SK-N-SH (cell line): Measurements from ENCODE around the gene FRMPD4. TPM values are rescaled to one million over a fixed set of nuclear protein-coding genes. Genes with fewer than 3 reads are reported as not detected.

ENCODE experiments used
- CTCF ChIA-PET: fragments of 300-600, 350-600 bp; formaldehyde crosslinking; extraction: SDS; loops from one replicate; lab custom pipeline; 2021; lab: Yijun Ruan, JAX
- POLR2A ChIA-PET: fragments of 350-600 bp; sonication (Branson Sonifier 250); formaldehyde crosslinking; extraction: SDS; loops from one replicate; lab custom pipeline; 2020; ENCODE audit warnings: antibody characterized with exemption, inconsistent platforms; lab: Yijun Ruan, JAX
- DNase-seq: peaks from one replicate; pipeline ENCODE4 v3.0.0; 2012
- H2AFZ ChIP-seq: fragments of 200-600 bp; sonication (generic); 2 replicates; pipeline ENCODE4 v1.8.1; 2016; ENCODE audit warnings: antibody characterized with exemption, mild to moderate bottlenecking, low read depth
- H3F3A ChIP-seq: fragments of 200-600 bp; sonication (generic); replicated peaks from 2 replicates; pipeline ENCODE3; 2016; ENCODE audit warnings: antibody characterized with exemption, mild to moderate bottlenecking; ENCODE audit not compliant: insufficient read depth
- H3K27ac ChIP-seq, 2 experiments: fragments of 200-500 bp in 1 of 2; fragments of 200-600 bp in 1 of 2; sonication (Bioruptor generic) in 1 of 2; sonication (generic), shearing (Covaris generic) in 1 of 2; 2 replicates each; pipeline versions ENCODE4 v1.5.1 to v1.6.1; 2014 to 2016; ENCODE audit warnings: low read depth in 2 of 2, inconsistent platforms in 1 of 2, low read length in 1 of 2, mild to moderate bottlenecking in 1 of 2, mixed read lengths in 1 of 2
- H3K27me3 ChIP-seq: fragments of 200-600 bp; sonication (generic), shearing (Covaris generic); 2 replicates; pipeline ENCODE4 v1.6.1; 2016; ENCODE audit warnings: mixed run types; ENCODE audit not compliant: insufficient read depth
- H3K36me3 ChIP-seq, 2 experiments: fragments of 200-500 bp in 1 of 2; fragments of 200-600 bp in 1 of 2; sonication (Bioruptor generic) in 1 of 2; sonication (generic) in 1 of 2; replicated peaks in 1 of 2; 2 replicates each; pipeline versions ENCODE3 to v1.5.1; 2014 to 2016; ENCODE audit warnings: low read length in 1 of 2, mild to moderate bottlenecking in 1 of 2; ENCODE audit not compliant: insufficient read depth in 2 of 2, control insufficient read depth in 1 of 2
- H3K4me1 ChIP-seq, 2 experiments: fragments of 200-500 bp in 1 of 2; fragments of 200-600 bp in 1 of 2; sonication (Bioruptor generic) in 1 of 2; sonication (generic), shearing (Covaris generic) in 1 of 2; 2 replicates each; pipeline versions ENCODE4 v1.5.1 to v1.6.1; 2014 to 2016; ENCODE audit warnings: low read depth in 1 of 2, low read length in 1 of 2, mixed run types in 1 of 2; ENCODE audit not compliant: insufficient read depth in 2 of 2, control insufficient read depth in 1 of 2
- H3K4me2 ChIP-seq: fragments of 200-600 bp; sonication (generic), shearing (Covaris generic); 2 replicates; pipeline ENCODE4 v1.6.1; 2017; ENCODE audit warnings: mixed run types
- H3K4me3 ChIP-seq, 2 experiments: fragments of 200-500 bp in 1 of 2; fragments of 200-600 bp in 1 of 2; sonication (Bioruptor generic) in 1 of 2; sonication (generic), shearing (Covaris generic) in 1 of 2; 2 replicates each; pipeline versions ENCODE4 v1.5.1 to v1.8.1; 2014 to 2016; ENCODE audit warnings: low read depth in 2 of 2, inconsistent platforms in 1 of 2, low read length in 1 of 2, mild to moderate bottlenecking in 1 of 2, mixed read lengths in 1 of 2, moderate library complexity in 1 of 2
- H3K79me2 ChIP-seq: fragments of 200-600 bp; sonication (generic); 2 replicates; pipeline ENCODE4 v1.8.1; 2017; ENCODE audit warnings: mild to moderate bottlenecking; ENCODE audit not compliant: insufficient read depth
- H3K9ac ChIP-seq: fragments of 200-600 bp; sonication (generic); 2 replicates; pipeline ENCODE4 v1.6.1; 2017; ENCODE audit warnings: mixed run types
- H3K9me2 ChIP-seq: fragments of 200-600 bp; sonication (generic); 2 replicates; pipeline ENCODE4 v1.6.1; 2017; ENCODE audit warnings: mixed run types
- H3K9me3 ChIP-seq: fragments of 200-600 bp; sonication (generic); 2 replicates; pipeline ENCODE4 v1.6.1; 2017; ENCODE audit warnings: mixed run types, mild to moderate bottlenecking, moderate library complexity
- H4K20me1 ChIP-seq: fragments of 200-600 bp; sonication (generic); 2 replicates; pipeline ENCODE4 v1.6.1; 2017; ENCODE audit warnings: mild to moderate bottlenecking, mixed run types; ENCODE audit not compliant: insufficient read depth
- CHD2 ChIP-seq: fragments of 150-350 bp; IDR thresholded peaks from 2 replicates; pipeline ENCODE4 v1.6.1; 2018; ENCODE audit warnings: low read length; ENCODE audit not compliant: partially characterized antibody
- EP300 ChIP-seq, 2 experiments: IDR thresholded peaks; 2 replicates each; pipeline versions ENCODE4 v1.4.0 to v1.6.1; 2012; ENCODE audit warnings: borderline replicate concordance in 1 of 2, low read depth in 1 of 2, low read length in 1 of 2
- FOSL2 ChIP-seq: IDR thresholded peaks from 2 replicates; pipeline ENCODE4 v1.4.0; 2012; ENCODE audit warnings: low read depth, mild to moderate bottlenecking, moderate library complexity, borderline replicate concordance
- FOXM1 ChIP-seq: IDR thresholded peaks from 2 replicates; pipeline ENCODE4 v1.4.0; 2012; ENCODE audit warnings: low read depth, mild to moderate bottlenecking
- JUND ChIP-seq: IDR thresholded peaks from 2 replicates; pipeline ENCODE4 v1.4.0; 2012
- MXI1 ChIP-seq: IDR thresholded peaks from 2 replicates; pipeline ENCODE4 v1.6.1; 2012; ENCODE audit warnings: mild to moderate bottlenecking, low read depth, low read length, improper control_type of control experiment
- NFIC ChIP-seq: IDR thresholded peaks from 2 replicates; pipeline ENCODE4 v1.4.0; 2012; ENCODE audit warnings: borderline replicate concordance
- NRF1 ChIP-seq: IDR thresholded peaks from 2 replicates; pipeline ENCODE4 v1.6.1; 2012; ENCODE audit warnings: low read depth, mild to moderate bottlenecking, low read length
- RAD21 ChIP-seq: IDR thresholded peaks from 2 replicates; pipeline ENCODE4 v1.6.1; 2012; ENCODE audit warnings: mild to moderate bottlenecking, low read length
- RFX5 ChIP-seq: IDR thresholded peaks from 2 replicates; pipeline ENCODE4 v1.6.1; 2012; ENCODE audit warnings: mild to moderate bottlenecking, improper control_type of control experiment, low read length
- SIN3A ChIP-seq: IDR thresholded peaks from 2 replicates; pipeline ENCODE4 v1.6.1; 2012; ENCODE audit warnings: low read depth, mild to moderate bottlenecking, low read length, moderate library complexity, borderline replicate concordance
- SMC3 ChIP-seq: IDR thresholded peaks from 2 replicates; pipeline ENCODE4 v1.6.1; 2012; ENCODE audit warnings: low read depth, low read length, improper control_type of control experiment
- TEAD4 ChIP-seq: IDR thresholded peaks from 2 replicates; pipeline ENCODE4 v1.4.0; 2012; ENCODE audit warnings: mild to moderate bottlenecking, borderline replicate concordance; ENCODE audit not compliant: insufficient read depth
- WGBS: methylation state at CpG from one replicate; pipeline ENCODE4 v1.1.6; 2017; ENCODE audit warnings: low lambda C conversion rate; 5-methylcytosine and 5-hydroxymethylcytosine counted together
- polyA plus RNA-seq, 3 experiments: library from polyadenylated mRNA; depleted of rRNA; stranded (reverse); fragments of >200 nt; gene quantifications; 2 replicates each; pipeline ENCODE4 v1.2.3, GENCODE V29; 2012
- TF ChIP-seq, protein P1 (sequence below): IDR thresholded peaks from 2 replicates; pipeline ENCODE4 v1.4.0; 2012; ENCODE audit warnings: low read depth, borderline replicate concordance
- TF ChIP-seq, protein P2 (sequence below): IDR thresholded peaks from 2 replicates; pipeline ENCODE4 v1.6.1; 2012; ENCODE audit warnings: mild to moderate bottlenecking, low read depth, low read length, moderate library complexity
- TF ChIP-seq, protein P3 (sequence below): IDR thresholded peaks from 2 replicates; pipeline ENCODE4; 2012
- TF ChIP-seq, protein P4 (sequence below): fragments of 150-350 bp; IDR thresholded peaks from 2 replicates; pipeline ENCODE4 v1.6.1; 2017; ENCODE audit warnings: antibody characterized with exemption, low read length, low read depth, borderline replicate concordance
- TF ChIP-seq, protein P5 (sequence below): fragments of 200-600 bp; sonication (generic); IDR thresholded peaks from 2 replicates; pipeline ENCODE4 v1.6.1; 2017; ENCODE audit warnings: antibody characterized with exemption, mild to moderate bottlenecking, moderate library complexity

FRMPD4 gene
- polyA plus RNA-seq, 1 of the 3 experiments (the other 2 are of a cell fraction), result not detected

DNA sequence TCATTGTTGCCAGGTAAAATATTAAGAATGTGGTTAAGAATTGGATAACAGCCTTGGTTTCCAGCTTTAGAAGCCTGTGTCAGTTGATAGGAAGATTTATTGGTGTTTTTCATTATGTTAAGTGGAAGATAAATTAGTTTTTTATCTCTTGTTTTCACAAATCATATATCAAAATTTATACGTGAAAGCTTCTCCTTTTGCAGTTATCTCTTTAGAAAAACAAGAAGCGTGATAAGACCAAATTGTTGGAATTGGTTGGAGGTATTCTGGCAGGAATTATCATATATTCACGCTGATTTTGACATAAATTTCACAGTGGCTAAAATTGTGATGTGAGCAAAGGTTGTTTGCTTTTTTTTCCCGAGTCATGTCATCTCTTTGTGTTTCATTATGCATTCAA, 90.6 kb downstream of the FRMPD4 start:
- POLR2A ChIA-PET, result no interaction called here
- no peak overlapping the region for H3K4me3 ChIP-seq
- no peak overlapping the region for H2AFZ ChIP-seq
- no peaks in the 10 kb centered on the region for H3K27me3 ChIP-seq
- H4K20me1 ChIP-seq, result no peaks in the 10 kb centered on the region
- no peaks in the 10 kb centered on the region for H3K4me1 ChIP-seq
- 7% methylated on average over 4 of the region's 4 CpGs for WGBS
- no peaks in the 10 kb centered on the region for H3K9me3 ChIP-seq
- H3K4me2 ChIP-seq, result no peak overlapping the region
- H3K36me3 ChIP-seq, result no peaks in the 10 kb centered on the region
- no peaks in the 10 kb centered on the region for H3F3A ChIP-seq
- no peaks in the 10 kb centered on the region for H3K9me2 ChIP-seq
- no peaks in the 10 kb centered on the region for H3K79me2 ChIP-seq
- no peak for DNase-seq
- H3K9ac ChIP-seq, result no peak overlapping the region
- CTCF ChIA-PET, result no interaction called here
- no peak overlapping the region for H3K27ac ChIP-seq
- TF ChIP-seq RAD21 (no peak), FOXM1 (no peak), FOSL2 (no peak), SIN3A (no peak), MXI1 (no peak), CHD2 (no peak), JUND (no peak), EP300 (IDR thresholded peaks at IDR 0.05; ENCODE audit: borderline replicate concordance in 1 of 2, low read depth in 1 of 2, low read length in 1 of 2) (no peak), SMC3 (no peak), RFX5 (no peak)
- TF ChIP-seq, protein P1, sequence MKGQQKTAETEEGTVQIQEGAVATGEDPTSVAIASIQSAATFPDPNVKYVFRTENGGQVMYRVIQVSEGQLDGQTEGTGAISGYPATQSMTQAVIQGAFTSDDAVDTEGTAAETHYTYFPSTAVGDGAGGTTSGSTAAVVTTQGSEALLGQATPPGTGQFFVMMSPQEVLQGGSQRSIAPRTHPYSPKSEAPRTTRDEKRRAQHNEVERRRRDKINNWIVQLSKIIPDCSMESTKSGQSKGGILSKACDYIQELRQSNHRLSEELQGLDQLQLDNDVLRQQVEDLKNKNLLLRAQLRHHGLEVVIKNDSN, result no peak
- TF ChIP-seq, protein P2, sequence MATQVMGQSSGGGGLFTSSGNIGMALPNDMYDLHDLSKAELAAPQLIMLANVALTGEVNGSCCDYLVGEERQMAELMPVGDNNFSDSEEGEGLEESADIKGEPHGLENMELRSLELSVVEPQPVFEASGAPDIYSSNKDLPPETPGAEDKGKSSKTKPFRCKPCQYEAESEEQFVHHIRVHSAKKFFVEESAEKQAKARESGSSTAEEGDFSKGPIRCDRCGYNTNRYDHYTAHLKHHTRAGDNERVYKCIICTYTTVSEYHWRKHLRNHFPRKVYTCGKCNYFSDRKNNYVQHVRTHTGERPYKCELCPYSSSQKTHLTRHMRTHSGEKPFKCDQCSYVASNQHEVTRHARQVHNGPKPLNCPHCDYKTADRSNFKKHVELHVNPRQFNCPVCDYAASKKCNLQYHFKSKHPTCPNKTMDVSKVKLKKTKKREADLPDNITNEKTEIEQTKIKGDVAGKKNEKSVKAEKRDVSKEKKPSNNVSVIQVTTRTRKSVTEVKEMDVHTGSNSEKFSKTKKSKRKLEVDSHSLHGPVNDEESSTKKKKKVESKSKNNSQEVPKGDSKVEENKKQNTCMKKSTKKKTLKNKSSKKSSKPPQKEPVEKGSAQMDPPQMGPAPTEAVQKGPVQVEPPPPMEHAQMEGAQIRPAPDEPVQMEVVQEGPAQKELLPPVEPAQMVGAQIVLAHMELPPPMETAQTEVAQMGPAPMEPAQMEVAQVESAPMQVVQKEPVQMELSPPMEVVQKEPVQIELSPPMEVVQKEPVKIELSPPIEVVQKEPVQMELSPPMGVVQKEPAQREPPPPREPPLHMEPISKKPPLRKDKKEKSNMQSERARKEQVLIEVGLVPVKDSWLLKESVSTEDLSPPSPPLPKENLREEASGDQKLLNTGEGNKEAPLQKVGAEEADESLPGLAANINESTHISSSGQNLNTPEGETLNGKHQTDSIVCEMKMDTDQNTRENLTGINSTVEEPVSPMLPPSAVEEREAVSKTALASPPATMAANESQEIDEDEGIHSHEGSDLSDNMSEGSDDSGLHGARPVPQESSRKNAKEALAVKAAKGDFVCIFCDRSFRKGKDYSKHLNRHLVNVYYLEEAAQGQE, result no peak
- TF ChIP-seq, protein P3, sequence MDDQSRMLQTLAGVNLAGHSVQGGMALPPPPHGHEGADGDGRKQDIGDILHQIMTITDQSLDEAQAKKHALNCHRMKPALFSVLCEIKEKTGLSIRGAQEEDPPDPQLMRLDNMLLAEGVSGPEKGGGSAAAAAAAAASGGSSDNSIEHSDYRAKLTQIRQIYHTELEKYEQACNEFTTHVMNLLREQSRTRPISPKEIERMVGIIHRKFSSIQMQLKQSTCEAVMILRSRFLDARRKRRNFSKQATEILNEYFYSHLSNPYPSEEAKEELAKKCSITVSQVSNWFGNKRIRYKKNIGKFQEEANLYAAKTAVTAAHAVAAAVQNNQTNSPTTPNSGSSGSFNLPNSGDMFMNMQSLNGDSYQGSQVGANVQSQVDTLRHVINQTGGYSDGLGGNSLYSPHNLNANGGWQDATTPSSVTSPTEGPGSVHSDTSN, result no peak
- TF ChIP-seq, all 33 proteins: peak for 0

DNA sequence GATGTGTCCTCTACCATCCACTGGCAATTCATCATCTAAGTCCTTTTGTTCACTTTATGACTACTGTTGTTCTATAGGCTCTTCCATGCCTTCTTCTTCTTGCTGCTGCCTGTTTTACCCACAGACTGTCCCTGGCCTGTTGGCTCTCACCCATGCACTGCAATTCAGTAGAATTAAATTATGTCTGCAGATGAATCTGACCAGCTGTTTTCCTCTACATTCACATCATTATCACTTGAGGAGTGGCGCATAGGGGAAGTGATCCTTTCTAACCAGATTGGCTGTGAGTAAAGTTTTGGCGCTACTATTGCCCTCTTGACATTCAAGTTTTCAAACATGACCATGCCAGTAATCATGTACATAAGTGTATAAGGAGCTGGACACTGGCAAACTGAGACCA, 91.7 kb downstream of the FRMPD4 start:
- Histone ChIP-seq H3K36me3 (no peaks in the 10 kb centered on the region), H3K9me3 (no peaks in the 10 kb centered on the region), H2AFZ (no peak overlapping the region), H3K9me2 (no peaks in the 10 kb centered on the region), H3K27ac (no peak overlapping the region), H4K20me1 (no peaks in the 10 kb centered on the region), H3F3A (no peaks in the 10 kb centered on the region), H3K79me2 (no peaks in the 10 kb centered on the region), H3K4me1 (no peaks in the 10 kb centered on the region), H3K4me3 (no peak overlapping the region), H3K4me2 (no peak overlapping the region), H3K9ac (no peak overlapping the region), H3K27me3 (no peaks in the 10 kb centered on the region)
- ChIA-PET POLR2A (no interaction called here), CTCF (no interaction called here)
- DNase-seq, result no peak
- WGBS, result 11% methylated on average over 2 of the region's 2 CpGs
- TF ChIP-seq FOXM1 (no peak), CHD2 (no peak), TEAD4 (no peak), RFX5 (no peak), NRF1 (no peak), NFIC (no peak)
- TF ChIP-seq, protein P4, sequence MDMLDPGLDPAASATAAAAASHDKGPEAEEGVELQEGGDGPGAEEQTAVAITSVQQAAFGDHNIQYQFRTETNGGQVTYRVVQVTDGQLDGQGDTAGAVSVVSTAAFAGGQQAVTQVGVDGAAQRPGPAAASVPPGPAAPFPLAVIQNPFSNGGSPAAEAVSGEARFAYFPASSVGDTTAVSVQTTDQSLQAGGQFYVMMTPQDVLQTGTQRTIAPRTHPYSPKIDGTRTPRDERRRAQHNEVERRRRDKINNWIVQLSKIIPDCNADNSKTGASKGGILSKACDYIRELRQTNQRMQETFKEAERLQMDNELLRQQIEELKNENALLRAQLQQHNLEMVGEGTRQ, result no peak
- TF ChIP-seq, protein P1, result no peak
- TF ChIP-seq, protein P5, sequence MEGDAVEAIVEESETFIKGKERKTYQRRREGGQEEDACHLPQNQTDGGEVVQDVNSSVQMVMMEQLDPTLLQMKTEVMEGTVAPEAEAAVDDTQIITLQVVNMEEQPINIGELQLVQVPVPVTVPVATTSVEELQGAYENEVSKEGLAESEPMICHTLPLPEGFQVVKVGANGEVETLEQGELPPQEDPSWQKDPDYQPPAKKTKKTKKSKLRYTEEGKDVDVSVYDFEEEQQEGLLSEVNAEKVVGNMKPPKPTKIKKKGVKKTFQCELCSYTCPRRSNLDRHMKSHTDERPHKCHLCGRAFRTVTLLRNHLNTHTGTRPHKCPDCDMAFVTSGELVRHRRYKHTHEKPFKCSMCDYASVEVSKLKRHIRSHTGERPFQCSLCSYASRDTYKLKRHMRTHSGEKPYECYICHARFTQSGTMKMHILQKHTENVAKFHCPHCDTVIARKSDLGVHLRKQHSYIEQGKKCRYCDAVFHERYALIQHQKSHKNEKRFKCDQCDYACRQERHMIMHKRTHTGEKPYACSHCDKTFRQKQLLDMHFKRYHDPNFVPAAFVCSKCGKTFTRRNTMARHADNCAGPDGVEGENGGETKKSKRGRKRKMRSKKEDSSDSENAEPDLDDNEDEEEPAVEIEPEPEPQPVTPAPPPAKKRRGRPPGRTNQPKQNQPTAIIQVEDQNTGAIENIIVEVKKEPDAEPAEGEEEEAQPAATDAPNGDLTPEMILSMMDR, result no peak
